GM19463 (cell line): ENCODE measurements around the gene MRPL52.
"Not testable (repeated sequence)": the region's sequence is repeated elsewhere in the genome, so short reads cannot be mapped to it uniquely, and the experiment has no call there.

Source experiments
- ATAC-seq: cut with Tn5 transposase; IDR thresholded peaks from one replicate; pipeline ENCODE4 v1.9.1; 2021; ENCODE audit warnings: mild to moderate bottlenecking, moderate library complexity; ENCODE audit not compliant: unreplicated experiment

Gene MRPL52

GRCh38 chr14:22837750-22838538 is 8.3 kb downstream of the MRPL52 start:
- ATAC-seq = no peak

GRCh38 chr14:22838631-22839041 is 8.9 kb downstream of the MRPL52 start:
- no peak for ATAC-seq

- ATAC-seq = no peak
Observed at GRCh38 chr14:22839159-22839779, 9.6 kb downstream of the MRPL52 start.

GRCh38 chr14:22841311-22841710 is 11.6 kb downstream of the MRPL52 start:
- ATAC-seq = no peak

GRCh38 chr14:22841769-22842168 is 12.1 kb downstream of the MRPL52 start:
- ATAC-seq = no peak

GRCh38 chr14:22842211-22843122 is 12.8 kb downstream of the MRPL52 start:
- no peak for ATAC-seq

- ATAC-seq = no peak
Observed at GRCh38 chr14:22843123-22843925, 13.6 kb downstream of the MRPL52 start.

- ATAC-seq = no peak
Observed at GRCh38 chr14:22844221-22845102, 14.8 kb downstream of the MRPL52 start.

GRCh38 chr14:22845103-22845394 is 15.4 kb downstream of the MRPL52 start:
- no peak for ATAC-seq

GRCh38 chr14:22845821-22846625 is 16.3 kb downstream of the MRPL52 start:
- no peak for ATAC-seq

GRCh38 chr14:22846811-22847307 is 17.2 kb downstream of the MRPL52 start:
- no peak for ATAC-seq

GRCh38 chr14:22847661-22848341 is 18.1 kb downstream of the MRPL52 start:
- no peak for ATAC-seq

GRCh38 chr14:22848351-22849164 is 18.9 kb downstream of the MRPL52 start:
- no peak for ATAC-seq

GRCh38 chr14:22849212-22849819 is 19.6 kb downstream of the MRPL52 start:
- no peak for ATAC-seq

- ATAC-seq = no peak
Observed at GRCh38 chr14:22850944-22851764, 21.5 kb downstream of the MRPL52 start.

- not testable (repeated sequence) for ATAC-seq
Observed at GRCh38 chr14:22852178-22852577, 22.5 kb downstream of the MRPL52 start.
